H9 (cell line): ENCODE results near the gene PGBD1. TPM values are rescaled to one million over a fixed set of nuclear protein-coding genes. Genes with fewer than 3 reads are reported as not detected.
A peak's percentile ranks its signal among the peaks of the same experiment; 100 is the strongest.

Source experiments
- DNase-seq: peaks from one replicate; pipeline ENCODE4 v3.0.0-alpha.2; 2017
- H2AFZ ChIP-seq: one replicate; pipeline ENCODE4 v1.6.1; 2013; ENCODE audit warnings: mild to moderate bottlenecking, low read length, control low read depth, moderate library complexity
- H2AK5ac ChIP-seq: 2 replicates; pipeline ENCODE4 v1.6.1; 2013; ENCODE audit warnings: low read length, control low read depth, mixed read lengths; ENCODE audit not compliant: insufficient read length
- H2BK120ac ChIP-seq: one replicate; pipeline ENCODE4 v1.6.1; 2013; ENCODE audit warnings: low read depth, mild to moderate bottlenecking, low read length, control low read depth, inconsistent platforms; ENCODE audit not compliant: poor library complexity, severe bottlenecking
- H2BK12ac ChIP-seq: 2 replicates; pipeline ENCODE4 v1.6.1; 2013; ENCODE audit warnings: low read length, control low read depth, mixed read lengths, low read depth; ENCODE audit not compliant: insufficient read length
- H2BK15ac ChIP-seq: 2 replicates; pipeline ENCODE4 v1.6.1; 2013; ENCODE audit warnings: low read depth, low read length, control low read depth
- H2BK20ac ChIP-seq: one replicate; pipeline ENCODE4 v1.6.1; 2013; ENCODE audit warnings: low read depth, mild to moderate bottlenecking, low read length, control low read depth, inconsistent platforms; ENCODE audit not compliant: poor library complexity, severe bottlenecking
- H2BK5ac ChIP-seq: 2 replicates; pipeline ENCODE4 v1.6.1; 2013; ENCODE audit warnings: low read length, control low read depth, mixed read lengths; ENCODE audit not compliant: insufficient read length
- H3K14ac ChIP-seq: 2 replicates; pipeline ENCODE4 v1.6.1; 2013; ENCODE audit warnings: low read length, control low read depth; ENCODE audit not compliant: insufficient read depth
- H3K18ac ChIP-seq: 2 replicates; pipeline ENCODE4 v1.6.1; 2013; ENCODE audit warnings: low read depth, mild to moderate bottlenecking, mixed read lengths, low read length, control low read depth; ENCODE audit not compliant: insufficient read length
- H3K23ac ChIP-seq: 2 replicates; pipeline ENCODE4 v1.6.1; 2013; ENCODE audit warnings: low read length, control low read depth, mixed read lengths, low read depth; ENCODE audit not compliant: insufficient read length
- H3K23me2 ChIP-seq: 2 replicates; pipeline ENCODE4 v1.6.1; 2013; ENCODE audit warnings: low read depth, mild to moderate bottlenecking, mixed read lengths, low read length, control low read depth; ENCODE audit not compliant: insufficient read length, poor library complexity, severe bottlenecking
- H3K27ac ChIP-seq: 2 replicates; pipeline ENCODE4 v1.5.1; 2013; ENCODE audit warnings: low read length, control low read depth, mixed read lengths, low read depth; ENCODE audit not compliant: insufficient read length
- H3K27me3 ChIP-seq: 2 replicates; pipeline ENCODE4 v1.6.1; 2013; ENCODE audit warnings: low read length, control low read depth, inconsistent platforms; ENCODE audit not compliant: insufficient read depth
- H3K4ac ChIP-seq: 2 replicates; pipeline ENCODE4 v1.6.1; 2013; ENCODE audit warnings: low read depth, mild to moderate bottlenecking, control low read depth, inconsistent platforms, low read length, moderate library complexity
- H3K4me1 ChIP-seq: 2 replicates; pipeline ENCODE4 v1.6.1; 2013; ENCODE audit warnings: low read length, control low read depth, inconsistent platforms; ENCODE audit not compliant: insufficient read depth
- H3K4me2 ChIP-seq: 2 replicates; pipeline ENCODE4 v1.6.1; 2013; ENCODE audit warnings: low read length, control low read depth, mixed read lengths; ENCODE audit not compliant: insufficient read length, insufficient read depth
- H3K56ac ChIP-seq: 2 replicates; pipeline ENCODE4 v1.6.1; 2013; ENCODE audit warnings: low read depth, mild to moderate bottlenecking, mixed read lengths, low read length, control low read depth; ENCODE audit not compliant: insufficient read length
- H3K79me1 ChIP-seq: 2 replicates; pipeline ENCODE4 v1.6.1; 2013; ENCODE audit warnings: low read depth, mild to moderate bottlenecking, moderate library complexity, low read length, control low read depth, inconsistent platforms; ENCODE audit not compliant: insufficient read depth, poor library complexity, severe bottlenecking
- H3K79me2 ChIP-seq: 2 replicates; pipeline ENCODE4 v1.6.1; 2013; ENCODE audit warnings: low read length, control low read depth, inconsistent platforms; ENCODE audit not compliant: insufficient read depth
- H3K9ac ChIP-seq: 2 replicates; pipeline ENCODE4 v1.6.1; 2013; ENCODE audit warnings: low read length, control low read depth, mixed read lengths; ENCODE audit not compliant: insufficient read length; ENCODE audit errors: extremely low read depth
- H3K9me3 ChIP-seq: one replicate; pipeline ENCODE4 v1.6.1; 2013; ENCODE audit warnings: low read depth, low read length, inconsistent platforms; ENCODE audit not compliant: control insufficient read depth
- H3T11ph ChIP-seq: one replicate; pipeline ENCODE4 v1.6.1; 2013; ENCODE audit warnings: mild to moderate bottlenecking, low read length, control low read depth, inconsistent platforms
- H4K20me1 ChIP-seq: one replicate; pipeline ENCODE4 v1.6.1; 2013; ENCODE audit not compliant: control insufficient read depth, insufficient read length, insufficient read depth
- H4K5ac ChIP-seq: 2 replicates; pipeline ENCODE4 v1.6.1; 2013; ENCODE audit warnings: low read depth, mild to moderate bottlenecking, mixed read lengths, low read length, control low read depth; ENCODE audit not compliant: insufficient read length
- H4K8ac ChIP-seq: replicated peaks from 2 replicates; pipeline ENCODE4 v1.6.1; 2013; ENCODE audit warnings: low read length, control low read depth, mixed read lengths, low read depth; ENCODE audit not compliant: insufficient read length
- H4K91ac ChIP-seq: 2 replicates; pipeline ENCODE4 v1.6.1; 2013; ENCODE audit warnings: low read depth, mild to moderate bottlenecking, moderate library complexity, mixed read lengths, low read length, control low read depth; ENCODE audit not compliant: insufficient read length
- H3K27ac Mint-ChIP-seq, 3 experiments: 2 replicates in 2 of 3; 3 replicates in 1 of 3; pipeline ENCODE4 v1.8.0; 2020 to 2021; ENCODE audit warnings: mixed read lengths in 3 of 3, mild to moderate bottlenecking in 1 of 3, moderate library complexity in 1 of 3
- H3K27me3 Mint-ChIP-seq: 2 replicates; pipeline ENCODE4 v1.8.0; 2021; ENCODE audit warnings: low read depth, mild to moderate bottlenecking, moderate library complexity, mixed read lengths
- H3K36me3 Mint-ChIP-seq, 3 experiments: 2 replicates in 2 of 3; 3 replicates in 1 of 3; pipeline ENCODE4 v1.8.0; 2020 to 2021; ENCODE audit warnings: low read depth in 3 of 3, mixed read lengths in 3 of 3; ENCODE audit not compliant: insufficient read depth in 1 of 3
- H3K4me1 Mint-ChIP-seq, 2 experiments: 2 replicates each; pipeline ENCODE4 v1.8.0; 2020; ENCODE audit warnings: mixed read lengths in 2 of 2
- H3K4me3 Mint-ChIP-seq, 2 experiments: 2 replicates in 1 of 2; 3 replicates in 1 of 2; pipeline ENCODE4 v1.8.0; 2020 to 2021; ENCODE audit warnings: mild to moderate bottlenecking in 2 of 2, mixed read lengths in 2 of 2, moderate library complexity in 1 of 2
- H3K9me3 Mint-ChIP-seq, 2 experiments: 2 replicates in 1 of 2; 3 replicates in 1 of 2; pipeline ENCODE4 v1.8.0; 2020; ENCODE audit warnings: mild to moderate bottlenecking in 2 of 2, mixed read lengths in 2 of 2, moderate library complexity in 1 of 2
- WGBS: extraction: QIAGEN DNeasy Blood & Tissue Kit; methylation state at CpG from one replicate; pipeline ENCODE4 v1.1.7; 2013; ENCODE audit warnings: missing lambda C conversion rate, low lambda C conversion rate, mixed read lengths; ENCODE audit not compliant: insufficient read length; ENCODE audit errors: extremely low coverage; 5-methylcytosine and 5-hydroxymethylcytosine counted together
- total RNA-seq: library from RNA; stranded (reverse); gene quantifications from 2 replicates; pipeline ENCODE4 v1.2.1, GENCODE V29; 2021
- TF ChIP-seq, protein P1 (sequence below): fragments of 200-600 bp; sonication (generic); conservative IDR thresholded peaks from 3 replicates; pipeline ENCODE4 v1.8.0; 2021; ENCODE audit warnings: antibody characterized with exemption, mild to moderate bottlenecking

The PGBD1 gene
- total RNA-seq, 1 experiment from 2014 or later, result 10.1 TPM

- no peak within 1 kb of the TSS for H2BK120ac ChIP-seq
- H2BK20ac ChIP-seq, result no peak within 1 kb of the TSS
- H4K8ac ChIP-seq, result no peak within 1 kb of the TSS
- peak; percentile 83 for DNase-seq
- H3K27me3 Mint-ChIP-seq, result peaks cover 15% of the 10 kb centered on the region
- TF ChIP-seq, protein P1, sequence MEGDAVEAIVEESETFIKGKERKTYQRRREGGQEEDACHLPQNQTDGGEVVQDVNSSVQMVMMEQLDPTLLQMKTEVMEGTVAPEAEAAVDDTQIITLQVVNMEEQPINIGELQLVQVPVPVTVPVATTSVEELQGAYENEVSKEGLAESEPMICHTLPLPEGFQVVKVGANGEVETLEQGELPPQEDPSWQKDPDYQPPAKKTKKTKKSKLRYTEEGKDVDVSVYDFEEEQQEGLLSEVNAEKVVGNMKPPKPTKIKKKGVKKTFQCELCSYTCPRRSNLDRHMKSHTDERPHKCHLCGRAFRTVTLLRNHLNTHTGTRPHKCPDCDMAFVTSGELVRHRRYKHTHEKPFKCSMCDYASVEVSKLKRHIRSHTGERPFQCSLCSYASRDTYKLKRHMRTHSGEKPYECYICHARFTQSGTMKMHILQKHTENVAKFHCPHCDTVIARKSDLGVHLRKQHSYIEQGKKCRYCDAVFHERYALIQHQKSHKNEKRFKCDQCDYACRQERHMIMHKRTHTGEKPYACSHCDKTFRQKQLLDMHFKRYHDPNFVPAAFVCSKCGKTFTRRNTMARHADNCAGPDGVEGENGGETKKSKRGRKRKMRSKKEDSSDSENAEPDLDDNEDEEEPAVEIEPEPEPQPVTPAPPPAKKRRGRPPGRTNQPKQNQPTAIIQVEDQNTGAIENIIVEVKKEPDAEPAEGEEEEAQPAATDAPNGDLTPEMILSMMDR, result no peak
- H2BK15ac ChIP-seq, result no peak within 1 kb of the TSS
- peak within 1 kb of the TSS; percentile 85 for H3K14ac ChIP-seq
- H3K9me3 Mint-ChIP-seq, result peaks cover 4 to 8% of the 10 kb centered on the region in 2 experiments; a peak in 4 of 5 replicates
- H3K79me2 ChIP-seq, result peaks cover 3% of the 10 kb centered on the region; the same call in 1 of the 2 replicates
- H3K4me3 Mint-ChIP-seq, result peak within 1 kb of the TSS; percentile 97 to 100
- H2BK12ac ChIP-seq, result no peak within 1 kb of the TSS
- H3K27me3 ChIP-seq, result no peaks in the 10 kb centered on the region; the same call in 1 of the 2 replicates
- peaks cover 10 to 17% (median 16%) of the 10 kb centered on the region in 3 experiments for H3K36me3 Mint-ChIP-seq
- H3K4me2 ChIP-seq, result peak within 1 kb of the TSS; percentile 95
- H4K91ac ChIP-seq, result no peak within 1 kb of the TSS
- no peak within 1 kb of the TSS for H3K4ac ChIP-seq
- peak within 1 kb of the TSS; percentile 94 for H4K5ac ChIP-seq
- peaks cover 13 to 18% of the 10 kb centered on the region in 2 experiments for H3K4me1 Mint-ChIP-seq
- H3T11ph ChIP-seq, result no peak within 1 kb of the TSS
- WGBS, result no CpG with 5 or more reads among the region's 30 CpGs
- H3K23me2 ChIP-seq, result peaks cover 8% of the 10 kb centered on the region
- no peak within 1 kb of the TSS for H3K23ac ChIP-seq
- H3K56ac ChIP-seq, result no peak within 1 kb of the TSS
- H3K9ac ChIP-seq, result peak within 1 kb of the TSS; percentile 96
- peaks cover 6% of the 10 kb centered on the region for H3K79me1 ChIP-seq
- H3K27ac ChIP-seq, result peak within 1 kb of the TSS; percentile 70
- H2AFZ ChIP-seq, result peak within 1 kb of the TSS; percentile 86
- H3K27ac Mint-ChIP-seq, result peak within 1 kb of the TSS; percentile 96 to 99 (median 98)
- no peaks in the 10 kb centered on the region for H3K9me3 ChIP-seq
- H2AK5ac ChIP-seq, result no peak within 1 kb of the TSS
- peak within 1 kb of the TSS; percentile 95 for H3K18ac ChIP-seq
- H4K20me1 ChIP-seq, result no peaks in the 10 kb centered on the region
- H2BK5ac ChIP-seq, result no peak within 1 kb of the TSS
- H3K4me1 ChIP-seq, result peaks cover 3% of the 10 kb centered on the region; the same call in 1 of the 2 replicates
Measured at GRCh38 chr6:28349892-28350737, 68.7 kb downstream of the PGBD1 start, which contains the start of gene ZKSCAN3. TSS of gene ZKSCAN3 (plus strand) at chr6:28349947. CDS start at chr6:28359587, 9,640 bp downstream.
